ENCODE data around the gene COMMD10.

The COMMD10 gene

GRCh38 chr5:116303340-116303739, 218.5 kb downstream of the COMMD10 start:
- TF ChIP-seq TAF1 (IDR thresholded peaks at IDR 0.05; ENCODE audit: borderline replicate concordance, insufficient read depth, low read length) (no peak), SIN3A (IDR thresholded peaks at IDR 0.05; ENCODE audit: borderline replicate concordance, insufficient read depth, low read length) (no peak), FOXP2 (optimal IDR thresholded peaks at IDR 0.05; ENCODE audit: borderline replicate concordance, extremely low read depth, extremely low read length, insufficient read depth) (no peak), REST (IDR thresholded peaks at IDR 0.05; ENCODE audit: insufficient read depth in 1 of 2, low read depth in 2 of 2, low read length in 2 of 2) (no peak), POLR2AphosphoS5 (IDR thresholded peaks at IDR 0.05; ENCODE audit: low read depth, low read length) (no peak)

GRCh38 chr5:116303810-116304209, 219.0 kb downstream of the COMMD10 start:
- TF ChIP-seq POLR2AphosphoS5 (IDR thresholded peaks at IDR 0.05; ENCODE audit: low read depth, low read length) = no peak
- no peak for TF ChIP-seq TAF1 (IDR thresholded peaks at IDR 0.05; ENCODE audit: borderline replicate concordance, insufficient read depth, low read length)
- TF ChIP-seq REST (IDR thresholded peaks at IDR 0.05; ENCODE audit: insufficient read depth in 1 of 2, low read depth in 2 of 2, low read length in 2 of 2) = no peak
- TF ChIP-seq FOXP2 (optimal IDR thresholded peaks at IDR 0.05; ENCODE audit: borderline replicate concordance, extremely low read depth, extremely low read length, insufficient read depth) = no peak
- TF ChIP-seq SIN3A (IDR thresholded peaks at IDR 0.05; ENCODE audit: borderline replicate concordance, insufficient read depth, low read length) = no peak

- TF ChIP-seq TAF1 (IDR thresholded peaks at IDR 0.05; ENCODE audit: borderline replicate concordance, insufficient read depth, low read length) = no peak
- TF ChIP-seq POLR2AphosphoS5 (IDR thresholded peaks at IDR 0.05; ENCODE audit: low read depth, low read length) = no peak
- no peak for TF ChIP-seq FOXP2 (optimal IDR thresholded peaks at IDR 0.05; ENCODE audit: borderline replicate concordance, extremely low read depth, extremely low read length, insufficient read depth)
- no peak for TF ChIP-seq SIN3A (IDR thresholded peaks at IDR 0.05; ENCODE audit: borderline replicate concordance, insufficient read depth, low read length)
- no peak for TF ChIP-seq REST (IDR thresholded peaks at IDR 0.05; ENCODE audit: insufficient read depth in 1 of 2, low read depth in 2 of 2, low read length in 2 of 2)
Measured at GRCh38 chr5:116305899-116306298, 221.1 kb downstream of the COMMD10 start.

- TF ChIP-seq POLR2AphosphoS5 (IDR thresholded peaks at IDR 0.05; ENCODE audit: low read depth, low read length) (no peak), TAF1 (IDR thresholded peaks at IDR 0.05; ENCODE audit: borderline replicate concordance, insufficient read depth, low read length) (no peak), REST (IDR thresholded peaks at IDR 0.05; ENCODE audit: insufficient read depth in 1 of 2, low read depth in 2 of 2, low read length in 2 of 2) (no peak), SIN3A (IDR thresholded peaks at IDR 0.05; ENCODE audit: borderline replicate concordance, insufficient read depth, low read length) (no peak), FOXP2 (optimal IDR thresholded peaks at IDR 0.05; ENCODE audit: borderline replicate concordance, extremely low read depth, extremely low read length, insufficient read depth) (no peak)
Measured at GRCh38 chr5:116306846-116307245, 222.0 kb downstream of the COMMD10 start.

GRCh38 chr5:116308391-116308790, 223.6 kb downstream of the COMMD10 start:
- TF ChIP-seq REST (IDR thresholded peaks at IDR 0.05; ENCODE audit: insufficient read depth in 1 of 2, low read depth in 2 of 2, low read length in 2 of 2) = no peak
- TF ChIP-seq POLR2AphosphoS5 (IDR thresholded peaks at IDR 0.05; ENCODE audit: low read depth, low read length) = no peak
- no peak for TF ChIP-seq SIN3A (IDR thresholded peaks at IDR 0.05; ENCODE audit: borderline replicate concordance, insufficient read depth, low read length)
- TF ChIP-seq FOXP2 (optimal IDR thresholded peaks at IDR 0.05; ENCODE audit: borderline replicate concordance, extremely low read depth, extremely low read length, insufficient read depth) = no peak
- no peak for TF ChIP-seq TAF1 (IDR thresholded peaks at IDR 0.05; ENCODE audit: borderline replicate concordance, insufficient read depth, low read length)
